HEK293T (cell line): Measurements from ENCODE around the gene CABP2.

Experiments used
- ARNT ChIP-seq: fragments of 450-650 bp; IDR thresholded peaks from 2 replicates; pipeline ENCODE4 v1.6.1; 2017; ENCODE audit warnings: mild to moderate bottlenecking
- FOXK2 ChIP-seq: fragments of 450-650 bp; IDR thresholded peaks from 2 replicates; pipeline ENCODE4 v1.6.1; 2016; ENCODE audit warnings: mild to moderate bottlenecking
- FOXM1 ChIP-seq: fragments of 450-650 bp; IDR thresholded peaks from 2 replicates; pipeline ENCODE4 v1.6.1; 2017; ENCODE audit warnings: mild to moderate bottlenecking, borderline replicate concordance
- HDGF ChIP-seq: fragments of 450-650 bp; IDR thresholded peaks from 2 replicates; pipeline ENCODE4 v1.6.1; 2017; ENCODE audit warnings: antibody characterized with exemption, borderline replicate concordance
- LEF1 ChIP-seq: fragments of 450-650 bp; IDR thresholded peaks from 2 replicates; pipeline ENCODE4 v1.6.1; 2017; ENCODE audit warnings: mild to moderate bottlenecking, borderline replicate concordance
- NFRKB ChIP-seq: fragments of 450-650 bp; IDR thresholded peaks from 2 replicates; pipeline ENCODE4 v1.6.1; 2016; ENCODE audit warnings: mild to moderate bottlenecking, moderate library complexity
- PKNOX1 ChIP-seq: fragments of 450-650 bp; IDR thresholded peaks from 2 replicates; pipeline ENCODE4 v1.6.1; 2016
- SP1 ChIP-seq: fragments of 450-650 bp; IDR thresholded peaks from 2 replicates; pipeline ENCODE4 v1.6.1; 2017
- SUZ12 ChIP-seq: fragments of 450-650 bp; IDR thresholded peaks from 2 replicates; pipeline ENCODE4 v1.6.1; 2016; ENCODE audit warnings: mild to moderate bottlenecking
- TARDBP ChIP-seq: fragments of 450-650 bp; IDR thresholded peaks from 2 replicates; pipeline ENCODE4 v1.6.1; 2016
- ZNF384 ChIP-seq: fragments of 450-650 bp; IDR thresholded peaks from 2 replicates; pipeline ENCODE4 v1.6.1; 2016

DNA sequence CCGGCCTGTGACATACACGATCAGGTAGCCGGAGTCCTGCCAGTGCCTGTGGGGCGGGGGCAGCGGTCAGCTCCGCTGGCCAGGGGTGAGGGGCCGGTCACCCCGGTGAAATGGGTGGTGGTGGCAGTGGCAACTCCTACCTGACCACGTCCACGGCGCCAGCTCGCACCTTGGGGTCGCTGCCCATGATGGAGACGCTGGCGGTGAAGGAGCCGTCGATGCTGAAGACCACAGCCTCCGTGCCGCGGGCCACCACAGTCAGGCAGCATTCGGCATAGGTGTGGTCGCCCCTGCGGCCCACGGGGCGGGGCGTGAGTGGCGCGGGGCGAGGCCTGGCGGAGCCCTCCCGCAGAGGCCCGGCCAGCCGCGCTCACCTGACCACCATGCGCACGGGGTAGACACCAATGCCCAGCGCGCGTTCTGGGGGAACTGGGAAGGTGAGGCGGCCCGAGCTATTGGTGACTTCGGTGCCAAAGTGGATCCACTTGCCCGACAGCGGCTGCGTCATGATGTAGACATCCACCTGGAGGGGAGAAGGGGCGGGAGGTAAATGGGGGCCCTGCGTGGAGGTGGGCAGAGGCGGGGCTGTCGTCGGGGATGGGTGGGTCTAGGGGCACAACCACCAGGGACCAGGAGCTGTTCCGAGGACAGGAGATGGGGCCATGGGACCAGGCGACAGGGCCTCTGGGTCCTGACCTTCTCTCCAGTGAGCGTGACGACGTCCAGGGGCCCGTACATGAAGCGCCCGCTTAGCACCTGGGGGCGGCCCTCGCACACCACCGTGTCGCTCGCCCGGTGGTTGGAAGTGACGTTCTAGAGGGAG is 29.5 kb downstream of the CABP2 start:
- no peak for TF ChIP-seq SP1
- no peak for TF ChIP-seq HDGF
- TF ChIP-seq LEF1: no peak
- no peak for TF ChIP-seq PKNOX1
- no peak for TF ChIP-seq ARNT
- no peak for TF ChIP-seq TARDBP
- no peak for TF ChIP-seq ZNF384
- no peak for TF ChIP-seq FOXK2
- no peak for TF ChIP-seq NFRKB
- no peak for TF ChIP-seq SUZ12
- no peak for TF ChIP-seq FOXM1
